Middle frontal gyrus (tissue), 1 donor: ENCODE results near the gene NTM.

ENCODE experiments used
- DNase-seq: peaks from one replicate; pipeline ENCODE4 v3.0.0-alpha.2; 2015; ENCODE audit warnings: low spot score; ENCODE audit errors: extremely low spot score

NTM gene

GRCh38 chr11:131852757-131853156, 482.3 kb downstream of the NTM start:
- DNase-seq = no peak

DNA sequence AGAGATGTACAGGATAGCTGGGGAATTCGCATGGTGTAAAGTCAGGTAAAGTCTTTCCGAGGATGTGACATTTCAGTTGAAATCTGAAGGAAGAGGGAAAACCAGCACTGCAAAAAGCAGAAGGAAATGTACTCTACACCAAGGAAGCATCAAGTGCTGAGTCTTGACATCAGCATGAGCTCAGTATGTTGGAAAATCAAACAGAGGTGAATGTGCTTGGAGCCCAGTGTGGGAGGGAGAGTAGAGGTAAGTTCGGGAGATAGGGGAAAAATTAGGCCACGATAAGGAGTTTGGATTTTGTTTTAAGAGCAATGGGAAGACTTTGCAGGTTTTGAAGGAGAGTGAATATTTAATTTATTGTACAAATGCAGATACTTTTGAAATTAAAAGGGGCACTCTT, 484.0 kb downstream of the NTM start:
- no peak for DNase-seq

GRCh38 chr11:131855320-131855719, 484.9 kb downstream of the NTM start:
- DNase-seq = no peak

DNA sequence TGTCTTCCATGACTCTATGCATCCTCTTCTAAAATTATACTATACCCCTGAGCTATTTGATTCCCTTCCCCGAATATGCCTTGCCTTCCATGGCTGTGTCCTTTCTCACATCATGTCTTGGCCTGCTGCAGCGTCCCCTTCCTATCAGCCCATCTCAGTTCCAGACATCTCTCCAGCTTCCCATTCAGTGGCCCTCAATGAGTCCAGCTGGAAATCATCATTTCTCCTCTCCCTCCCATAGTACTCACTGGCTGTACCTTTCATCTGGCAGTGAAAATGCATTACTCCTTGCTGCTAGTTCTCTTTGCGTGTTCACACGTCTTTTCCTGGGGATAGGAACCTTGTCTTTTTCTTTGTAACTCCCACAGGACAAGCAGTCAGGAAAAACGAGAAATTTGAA, 486.8 kb downstream of the NTM start:
- DNase-seq = no peak

GRCh38 chr11:131858505-131858904, 488.1 kb downstream of the NTM start:
- no peak for DNase-seq

DNA sequence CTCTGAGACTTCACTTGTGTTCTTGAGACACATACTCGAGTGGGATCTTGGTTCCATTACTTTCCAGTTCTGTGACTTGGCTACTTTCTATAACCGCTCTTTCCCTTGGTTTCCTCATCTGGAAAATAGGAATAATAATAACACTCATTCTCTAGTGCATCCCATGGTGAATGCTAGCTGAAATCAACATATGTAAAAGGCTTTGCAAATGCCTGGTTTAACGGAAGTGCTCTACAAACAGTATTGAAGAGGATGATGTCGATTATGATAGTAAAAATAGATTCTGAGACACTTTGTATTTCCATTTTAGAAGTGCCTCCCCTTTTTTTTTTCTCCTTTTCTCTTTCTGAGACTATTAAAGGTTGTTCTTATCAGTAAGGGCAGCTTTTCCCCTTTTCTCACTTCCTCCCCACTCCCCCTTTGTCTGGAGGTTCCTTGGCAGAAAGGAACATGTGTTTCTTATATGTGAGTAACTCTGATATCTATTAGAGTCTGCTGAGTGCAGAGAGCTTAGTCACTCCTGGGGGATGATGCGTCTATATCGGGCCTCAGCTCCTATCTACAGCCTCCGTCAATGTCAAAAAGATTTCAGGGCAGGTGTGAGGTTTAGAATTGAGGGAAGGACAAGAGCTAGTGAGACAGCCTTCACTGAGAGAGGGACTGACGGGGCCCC, 489.3 kb downstream of the NTM start:
- DNase-seq = no peak

DNA sequence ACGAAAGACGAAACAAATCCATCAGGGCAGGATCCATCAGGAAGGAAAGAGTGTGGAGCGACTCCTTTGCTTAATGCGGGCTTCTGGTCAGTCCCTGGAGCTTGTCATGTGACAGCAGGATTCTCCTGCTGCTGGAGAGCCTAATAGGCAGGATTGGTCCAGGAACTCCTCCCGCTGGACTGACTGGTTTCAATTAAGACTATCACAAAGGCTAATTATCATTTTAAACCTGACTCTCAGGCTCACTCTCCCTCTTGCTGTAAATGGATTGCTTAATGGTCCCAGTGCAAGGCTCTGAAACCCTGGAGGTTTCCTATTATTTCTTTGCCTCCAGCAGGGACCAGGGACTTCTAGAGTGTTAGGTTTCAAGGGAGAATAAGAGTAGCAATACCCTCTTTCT, 493.8 kb downstream of the NTM start:
- no peak for DNase-seq

DNA sequence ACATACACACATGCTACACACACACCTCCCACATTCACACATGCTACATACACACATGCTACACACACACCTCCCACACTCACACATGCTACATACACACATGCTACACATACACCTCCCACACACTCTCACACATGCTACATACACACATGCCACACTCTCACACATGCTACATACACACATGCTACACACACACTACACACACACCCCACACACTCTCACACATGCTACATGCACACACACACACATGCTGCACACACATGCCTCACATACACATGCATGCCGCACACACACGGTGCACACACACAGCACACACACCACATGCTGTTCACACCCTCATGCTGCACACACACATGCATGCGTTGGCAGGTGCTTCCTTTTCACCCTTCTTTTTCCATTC, 495.4 kb downstream of the NTM start:
- no peak for DNase-seq

DNA sequence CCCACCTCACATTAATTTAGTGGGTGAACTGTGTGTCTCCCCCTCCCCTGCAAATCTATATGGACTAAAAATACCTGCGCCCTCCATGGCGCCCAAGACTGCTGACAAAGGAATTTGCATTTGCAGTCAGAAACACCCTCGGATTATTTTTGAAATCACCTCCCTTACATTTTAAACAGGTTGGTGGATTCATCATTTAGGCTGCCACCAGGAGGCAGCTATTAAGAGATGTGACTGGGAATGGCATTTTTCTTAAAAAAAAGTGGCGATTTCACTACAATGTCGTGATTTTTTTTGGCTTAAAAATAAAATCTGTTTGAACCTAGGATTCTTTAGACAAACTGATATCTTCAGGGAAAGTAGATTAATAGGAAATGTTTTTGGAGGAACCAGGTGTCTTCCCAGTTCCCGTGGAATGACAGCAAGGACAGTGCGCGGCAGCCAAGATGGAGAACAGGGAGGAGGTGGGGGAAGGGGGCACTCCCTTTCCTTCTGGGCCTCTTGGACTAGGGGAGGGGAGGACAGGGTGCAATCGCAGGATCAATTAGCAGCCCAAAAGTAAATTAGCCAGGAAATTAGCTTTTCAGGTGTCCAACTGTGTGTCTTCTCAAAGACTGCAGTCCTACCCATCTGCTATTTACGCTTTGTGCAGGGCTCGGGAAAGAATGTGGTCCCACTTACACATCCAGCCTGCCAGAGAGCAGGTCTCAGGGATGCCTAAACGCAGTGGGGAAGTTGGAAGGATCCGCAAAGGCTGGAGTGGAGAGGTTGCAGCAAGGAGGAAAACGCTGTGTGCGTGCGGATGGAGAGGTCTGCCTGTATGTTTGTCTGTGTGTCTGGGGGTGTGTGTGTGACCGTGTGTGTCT, 496.4 kb downstream of the NTM start:
- no peak for DNase-seq

DNA sequence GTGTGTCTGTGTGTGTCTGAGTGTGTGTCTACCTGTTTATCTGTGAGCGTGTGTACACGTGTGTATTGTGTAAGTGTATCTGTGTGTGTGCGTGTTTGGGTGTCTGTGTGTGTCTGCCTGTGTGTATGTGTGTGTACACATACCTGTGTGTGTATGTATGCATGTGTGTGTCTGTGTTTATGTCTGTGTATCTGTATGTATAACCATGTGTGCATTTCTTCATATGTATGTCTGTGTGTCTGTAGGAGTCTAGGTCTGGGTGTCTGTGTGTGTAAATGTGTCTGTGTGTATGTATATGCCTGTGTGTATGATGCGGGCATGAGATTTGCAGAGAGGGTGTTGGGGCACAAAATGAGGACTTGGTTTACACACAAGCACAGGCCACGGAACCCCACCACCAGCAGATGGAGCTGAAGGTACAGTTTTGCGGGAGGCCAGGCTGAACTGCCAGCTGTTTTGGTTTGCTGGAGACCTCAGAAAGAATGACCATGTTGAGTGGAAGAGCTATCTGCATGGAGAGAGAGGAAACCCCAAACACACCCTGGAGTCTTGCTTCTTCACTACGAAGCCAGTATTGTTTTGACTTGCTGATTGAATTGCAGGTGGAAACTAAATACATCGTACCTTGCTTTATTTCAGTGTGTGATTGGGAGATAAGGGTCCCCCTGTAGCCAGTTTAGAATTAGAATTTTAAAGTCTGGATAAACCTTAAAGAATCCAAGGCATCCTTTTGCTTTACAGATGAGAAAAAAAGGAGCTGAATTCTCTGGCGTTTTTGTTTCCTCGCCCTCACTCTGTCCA, 497.2 kb downstream of the NTM start:
- DNase-seq = peak; percentile 76

- DNase-seq = no peak
These were observed 498.5 kb downstream of the NTM start for GRCh38 chr11:131868629-131869507.

GRCh38 chr11:131870305-131870704, 499.9 kb downstream of the NTM start:
- DNase-seq = no peak

DNA sequence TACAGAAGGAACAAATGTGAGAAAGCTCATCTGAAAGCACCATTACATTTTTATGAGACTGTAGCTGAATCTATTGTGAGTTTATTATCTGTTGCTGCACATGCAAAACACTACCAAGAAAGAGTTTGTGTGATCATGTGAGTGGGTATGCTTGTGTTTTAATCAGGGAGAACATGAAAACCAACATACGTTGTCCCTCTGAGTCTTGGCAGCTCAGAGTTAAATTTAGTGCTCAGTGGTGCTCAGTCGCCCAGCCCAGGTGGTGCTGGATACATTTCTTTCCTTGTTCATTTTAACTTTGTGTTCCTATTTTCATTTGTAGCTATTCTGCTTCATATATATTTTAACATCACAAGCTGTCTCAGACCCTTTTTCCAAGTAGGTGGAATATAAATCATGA, 500.6 kb downstream of the NTM start:
- no peak for DNase-seq

DNA sequence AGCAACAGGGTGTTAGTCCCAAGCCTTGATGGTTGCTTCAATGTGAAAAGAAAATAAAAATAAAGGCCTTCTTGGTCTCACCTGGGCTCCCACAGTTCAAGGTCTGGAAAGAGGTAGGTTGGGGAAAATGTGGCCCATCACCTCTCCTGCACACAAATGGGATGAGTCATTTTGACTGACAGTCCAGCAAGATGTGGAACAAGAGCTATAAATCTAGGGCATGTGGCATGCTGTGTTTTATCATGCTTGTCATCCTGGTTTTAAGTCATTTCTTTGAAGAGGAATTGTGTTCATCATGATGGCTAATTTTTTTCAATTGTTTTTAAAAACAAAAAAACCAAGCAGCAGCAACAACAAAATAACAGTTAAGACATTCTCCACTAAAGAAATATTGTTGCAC, 503.7 kb downstream of the NTM start:
- DNase-seq = no peak

DNA sequence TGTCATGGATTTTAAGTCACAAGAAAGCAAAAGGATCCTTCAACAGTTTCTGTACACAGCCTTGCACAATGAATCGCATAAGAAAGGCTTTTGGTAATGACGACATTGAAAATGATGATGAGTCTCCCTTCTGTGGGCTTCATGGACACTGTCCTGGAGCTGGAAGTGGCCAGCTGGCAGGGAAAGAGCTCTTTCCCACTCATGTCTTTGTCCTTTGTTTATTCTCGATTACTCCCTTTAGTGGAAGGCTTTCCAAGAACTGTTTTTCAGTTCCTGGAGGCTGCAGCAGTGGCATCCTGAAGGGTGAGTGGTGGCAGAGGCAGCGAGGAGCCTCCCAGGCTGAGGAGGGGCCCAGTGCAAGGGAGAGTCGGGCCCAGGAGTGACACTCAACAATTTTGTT, 505.2 kb downstream of the NTM start:
- no peak for DNase-seq

- no peak for DNase-seq
These were observed 507.0 kb downstream of the NTM start for GRCh38 chr11:131877246-131877942.

- no peak for DNase-seq
These were observed 509.9 kb downstream of the NTM start for GRCh38 chr11:131880316-131880715.

DNA sequence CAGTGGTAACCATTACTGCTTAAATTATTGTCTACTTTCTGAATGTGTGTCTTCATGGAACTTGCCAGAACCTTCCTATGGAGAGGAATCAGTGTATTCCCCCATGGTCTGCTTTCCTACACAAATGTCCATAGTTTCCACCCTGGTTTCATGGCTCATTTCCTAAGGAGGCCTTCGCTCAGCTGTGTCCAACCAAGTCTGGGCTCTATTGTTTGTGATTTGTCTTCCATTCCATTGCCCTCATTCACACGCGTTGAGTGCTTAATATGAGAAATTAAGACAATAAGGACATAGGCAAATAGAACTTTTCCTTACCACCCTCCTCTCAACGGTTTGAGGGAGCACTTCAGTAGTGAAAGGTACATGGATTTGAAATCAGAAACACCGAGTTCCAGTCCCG, 510.6 kb downstream of the NTM start:
- DNase-seq = no peak

DNA sequence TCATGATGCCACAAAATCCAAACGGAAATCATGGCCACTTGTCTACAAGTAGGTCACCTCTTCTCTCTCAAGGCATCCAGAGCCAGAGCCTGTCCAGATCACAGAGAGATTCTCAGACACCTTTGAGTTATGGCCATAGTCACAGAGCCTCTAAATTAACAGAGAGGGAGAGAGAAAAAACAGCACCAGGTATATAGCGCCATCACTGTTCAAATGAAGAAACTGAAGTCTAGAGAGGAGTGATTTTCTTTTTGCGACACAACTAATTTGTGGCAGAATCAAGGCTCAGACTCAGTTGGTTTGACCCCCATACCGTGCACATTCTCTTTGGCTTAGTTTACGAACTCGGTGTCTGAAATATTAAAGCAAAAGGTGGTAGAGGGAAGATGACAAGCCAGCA, 512.9 kb downstream of the NTM start:
- no peak for DNase-seq

DNA sequence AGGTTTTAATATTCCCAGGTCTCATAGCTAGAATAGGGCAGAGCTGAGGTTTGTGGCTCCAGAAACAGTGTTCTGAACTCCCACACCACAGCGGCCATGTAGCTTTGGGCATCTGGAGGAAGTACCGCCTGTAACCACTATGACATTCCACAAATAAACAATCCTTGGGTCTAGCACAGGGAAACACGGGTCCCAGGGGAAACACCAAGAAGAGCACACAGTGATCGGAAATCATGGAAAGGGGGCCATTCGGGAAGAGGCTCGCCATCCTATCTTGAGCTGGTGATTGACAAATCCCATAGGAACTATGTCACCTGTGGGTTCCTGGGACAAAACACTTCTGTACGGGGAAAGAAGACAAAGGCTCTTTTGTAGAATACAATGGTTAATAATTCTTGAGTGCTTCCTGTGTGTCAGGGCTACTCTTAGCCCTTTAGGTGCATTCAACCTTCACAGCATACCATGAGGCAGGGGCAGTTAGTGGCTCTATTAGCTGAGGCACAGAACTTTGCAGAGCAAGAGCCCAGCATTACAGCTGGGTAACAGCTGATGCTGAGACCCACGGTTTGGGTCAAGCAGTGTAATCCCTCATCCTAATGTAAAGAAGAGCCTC, 514.2 kb downstream of the NTM start:
- DNase-seq = no peak
